ENCODE results near the gene LSAMP.

LSAMP gene

DNA sequence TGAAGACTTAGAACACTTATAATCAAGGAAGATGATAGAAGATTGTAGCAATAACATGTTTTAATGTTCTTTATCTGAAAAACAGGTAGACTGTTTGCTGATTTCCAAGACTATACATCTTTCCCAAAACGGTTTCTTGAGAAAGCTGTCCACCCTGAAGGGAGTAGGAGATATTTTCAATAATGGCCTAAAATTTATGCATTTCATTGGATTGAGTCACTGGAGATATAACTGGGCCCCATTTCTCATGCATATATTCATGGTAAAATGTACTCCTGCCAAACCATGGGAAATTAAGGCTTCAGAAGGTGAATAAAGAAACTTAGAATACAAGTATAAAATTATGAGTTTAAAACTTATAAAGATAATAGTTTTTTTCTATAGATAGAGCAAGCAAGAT, 143.9 kb downstream of the LSAMP start:
- peak; percentile 13 for DNase-seq (ENCODE audit: low read depth)
- TF ChIP-seq, protein P1, sequence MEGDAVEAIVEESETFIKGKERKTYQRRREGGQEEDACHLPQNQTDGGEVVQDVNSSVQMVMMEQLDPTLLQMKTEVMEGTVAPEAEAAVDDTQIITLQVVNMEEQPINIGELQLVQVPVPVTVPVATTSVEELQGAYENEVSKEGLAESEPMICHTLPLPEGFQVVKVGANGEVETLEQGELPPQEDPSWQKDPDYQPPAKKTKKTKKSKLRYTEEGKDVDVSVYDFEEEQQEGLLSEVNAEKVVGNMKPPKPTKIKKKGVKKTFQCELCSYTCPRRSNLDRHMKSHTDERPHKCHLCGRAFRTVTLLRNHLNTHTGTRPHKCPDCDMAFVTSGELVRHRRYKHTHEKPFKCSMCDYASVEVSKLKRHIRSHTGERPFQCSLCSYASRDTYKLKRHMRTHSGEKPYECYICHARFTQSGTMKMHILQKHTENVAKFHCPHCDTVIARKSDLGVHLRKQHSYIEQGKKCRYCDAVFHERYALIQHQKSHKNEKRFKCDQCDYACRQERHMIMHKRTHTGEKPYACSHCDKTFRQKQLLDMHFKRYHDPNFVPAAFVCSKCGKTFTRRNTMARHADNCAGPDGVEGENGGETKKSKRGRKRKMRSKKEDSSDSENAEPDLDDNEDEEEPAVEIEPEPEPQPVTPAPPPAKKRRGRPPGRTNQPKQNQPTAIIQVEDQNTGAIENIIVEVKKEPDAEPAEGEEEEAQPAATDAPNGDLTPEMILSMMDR (IDR thresholded peaks at IDR 0.05; ENCODE audit: low read depth, low read length, missing control alignments): no peak
- no peak overlapping the region for H3K4me3 ChIP-seq (ENCODE audit: low read depth, low read length)
- in situ Hi-C loops (cut with HindIII; ENCODE audit: low sequenced_read_pairs): no loop called here

DNA sequence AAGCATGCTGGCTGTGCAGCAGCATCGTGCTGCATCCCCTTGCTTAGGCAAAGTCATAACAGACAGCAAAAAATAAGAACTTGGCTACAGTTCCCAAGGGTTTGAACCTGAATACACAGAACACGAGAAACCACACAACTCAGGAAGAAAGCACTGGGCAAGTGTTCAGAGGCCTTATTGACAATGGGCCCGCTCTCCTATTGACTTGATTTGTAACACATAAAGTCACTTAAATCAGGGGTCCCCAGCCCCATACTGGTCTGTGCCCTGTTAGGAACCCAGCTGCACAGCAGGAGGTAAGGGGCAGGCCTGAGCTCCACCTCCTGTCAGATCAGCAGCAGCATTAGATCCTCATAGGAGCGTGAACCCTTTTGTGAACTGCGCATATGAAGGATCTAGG, 145.1 kb downstream of the LSAMP start:
- TF ChIP-seq, protein P1 (IDR thresholded peaks at IDR 0.05; ENCODE audit: low read depth, low read length, missing control alignments): no peak
- DNase-seq (ENCODE audit: low read depth): no peak
- H3K4me3 ChIP-seq (ENCODE audit: low read depth, low read length): no peak overlapping the region
- in situ Hi-C loops (cut with HindIII; ENCODE audit: low sequenced_read_pairs): no loop called here

DNA sequence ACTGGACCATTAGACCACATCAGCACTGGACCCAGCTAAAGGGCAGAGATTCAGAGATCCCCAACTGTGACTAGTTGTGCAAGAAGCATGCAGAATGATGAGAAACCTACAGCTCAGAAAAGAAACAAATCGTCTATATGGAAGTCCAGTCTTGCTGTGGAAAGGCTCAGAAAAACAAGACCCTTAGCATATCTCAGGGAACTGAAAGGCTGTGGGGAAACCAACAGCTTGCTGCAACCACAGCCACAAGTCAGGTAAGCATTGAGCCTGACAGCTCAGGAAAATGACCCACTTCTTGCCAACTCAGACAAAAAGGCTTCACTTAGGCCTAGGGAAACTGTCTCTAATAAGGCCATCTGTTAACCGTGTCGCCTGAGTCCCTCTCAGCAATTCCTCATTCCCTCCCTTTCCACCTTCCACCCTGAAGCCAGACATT, 145.6 kb downstream of the LSAMP start:
- TF ChIP-seq, protein P1 (IDR thresholded peaks at IDR 0.05; ENCODE audit: low read depth, low read length, missing control alignments): no peak
- in situ Hi-C loops (cut with HindIII; ENCODE audit: low sequenced_read_pairs): no loop called here
- peak; percentile 23 for DNase-seq (ENCODE audit: low read depth)
- no peak overlapping the region for H3K4me3 ChIP-seq (ENCODE audit: low read depth, low read length)

DNA sequence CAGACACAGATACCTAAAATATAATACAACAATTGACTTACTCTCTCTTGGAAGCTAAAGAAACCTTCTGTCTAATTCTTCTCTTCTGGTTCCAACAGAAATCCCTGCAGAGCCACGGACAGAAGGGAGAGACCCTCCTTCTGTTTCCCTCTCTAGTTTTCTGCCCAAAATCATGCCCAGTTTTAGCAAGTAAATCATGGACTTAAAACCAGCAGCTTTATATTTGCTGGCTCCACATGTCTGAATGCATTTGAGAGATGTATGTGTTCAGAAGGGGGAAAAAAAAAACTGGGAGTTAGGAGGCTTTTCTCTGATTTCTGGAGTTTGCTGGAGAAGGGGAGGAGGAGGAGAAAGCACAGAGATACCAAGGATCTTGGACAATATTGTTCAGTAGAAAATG, 147.1 kb downstream of the LSAMP start:
- no peak for DNase-seq (ENCODE audit: low read depth)
- in situ Hi-C loops (cut with HindIII; ENCODE audit: low sequenced_read_pairs): no loop called here
- H3K4me3 ChIP-seq (ENCODE audit: low read depth, low read length): no peak overlapping the region
- TF ChIP-seq, protein P1 (IDR thresholded peaks at IDR 0.05; ENCODE audit: low read depth, low read length, missing control alignments): no peak

DNA sequence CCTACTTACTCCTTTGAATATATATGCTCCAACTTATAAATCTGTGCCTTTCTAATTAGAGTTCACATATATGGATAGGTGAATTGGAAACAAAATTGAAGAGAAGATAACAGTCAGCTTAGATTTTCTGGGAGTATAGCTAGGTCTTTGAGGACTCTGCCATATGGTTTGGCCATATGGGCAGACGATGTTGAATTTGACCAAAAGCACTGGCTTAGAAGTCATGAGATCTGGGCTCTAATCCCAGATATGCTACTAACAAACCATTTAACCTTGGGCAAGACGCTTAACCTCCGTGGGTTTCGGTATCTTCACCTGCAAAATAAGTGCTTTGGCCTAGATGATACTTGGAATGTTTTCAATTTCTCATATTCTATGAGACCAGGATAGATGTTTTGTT, 154.1 kb downstream of the LSAMP start:
- H3K4me3 ChIP-seq (ENCODE audit: low read depth, low read length): no peak overlapping the region
- in situ Hi-C loops (cut with HindIII; ENCODE audit: low sequenced_read_pairs): no loop called here
- TF ChIP-seq, protein P1 (IDR thresholded peaks at IDR 0.05; ENCODE audit: low read depth, low read length, missing control alignments): no peak
- DNase-seq (ENCODE audit: low read depth): no peak

DNA sequence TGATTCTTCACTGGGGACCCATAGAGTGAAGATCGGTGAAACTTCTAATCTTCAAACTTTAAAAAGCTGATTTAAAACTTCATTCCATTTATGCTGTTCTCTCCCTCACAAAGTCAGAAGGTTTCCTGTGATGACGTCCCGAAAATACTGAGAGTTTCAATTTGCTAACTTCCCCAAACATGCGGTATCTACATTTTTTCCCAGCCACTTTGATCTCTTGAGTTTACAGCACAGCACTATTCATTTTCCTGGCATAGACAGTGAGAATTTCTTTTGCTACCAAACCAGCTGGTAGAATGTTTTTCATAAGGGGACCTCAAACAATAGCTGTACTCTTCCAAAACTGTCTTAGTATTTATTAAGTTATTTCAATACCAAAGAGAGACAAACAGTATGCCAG, 156.8 kb downstream of the LSAMP start:
- H3K4me3 ChIP-seq (ENCODE audit: low read depth, low read length): no peak overlapping the region
- in situ Hi-C loops (cut with HindIII; ENCODE audit: low sequenced_read_pairs): loop anchor here (5.0 kb wide), 1 partner anchor 34 kb away; no protein-coding TSS in a partner anchor
- TF ChIP-seq, protein P1 (IDR thresholded peaks at IDR 0.05; ENCODE audit: low read depth, low read length, missing control alignments): no peak
- peak; percentile 49 for DNase-seq (ENCODE audit: low read depth)
